ENCODE data around the gene SEMA5A. TPM values are rescaled to one million over a fixed set of nuclear protein-coding genes. Genes with fewer than 3 reads are reported as not detected.

SEMA5A gene
- total RNA-seq, 1 donor from 2014 or later, result 9.3 TPM

DNA sequence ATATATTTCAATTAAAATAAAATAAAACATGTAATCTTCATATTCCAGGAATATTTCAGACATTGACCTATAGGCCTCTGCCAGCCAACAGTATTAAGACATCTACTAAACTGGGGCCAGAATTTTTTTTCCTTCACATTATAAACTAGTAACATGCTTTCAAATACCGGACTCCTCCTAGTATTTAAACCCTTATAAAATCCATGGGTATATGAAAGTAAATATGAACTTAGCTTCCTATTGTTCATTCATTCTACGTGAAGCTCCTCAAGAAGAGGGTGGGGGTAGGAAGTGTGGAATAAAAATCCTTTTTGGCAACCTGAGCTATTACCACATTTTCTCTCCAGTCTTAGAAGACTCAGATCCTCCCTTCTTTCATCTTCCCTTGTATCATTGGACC is 16.4 kb downstream of the SEMA5A start:
- no peak for TF ChIP-seq POLR2A (IDR thresholded peaks at IDR 0.05)
- no peak for TF ChIP-seq POLR2AphosphoS5 (IDR thresholded peaks at IDR 0.05; ENCODE audit: insufficient read depth in 1 of 2, low read depth in 1 of 2)
- TF ChIP-seq, protein P1, sequence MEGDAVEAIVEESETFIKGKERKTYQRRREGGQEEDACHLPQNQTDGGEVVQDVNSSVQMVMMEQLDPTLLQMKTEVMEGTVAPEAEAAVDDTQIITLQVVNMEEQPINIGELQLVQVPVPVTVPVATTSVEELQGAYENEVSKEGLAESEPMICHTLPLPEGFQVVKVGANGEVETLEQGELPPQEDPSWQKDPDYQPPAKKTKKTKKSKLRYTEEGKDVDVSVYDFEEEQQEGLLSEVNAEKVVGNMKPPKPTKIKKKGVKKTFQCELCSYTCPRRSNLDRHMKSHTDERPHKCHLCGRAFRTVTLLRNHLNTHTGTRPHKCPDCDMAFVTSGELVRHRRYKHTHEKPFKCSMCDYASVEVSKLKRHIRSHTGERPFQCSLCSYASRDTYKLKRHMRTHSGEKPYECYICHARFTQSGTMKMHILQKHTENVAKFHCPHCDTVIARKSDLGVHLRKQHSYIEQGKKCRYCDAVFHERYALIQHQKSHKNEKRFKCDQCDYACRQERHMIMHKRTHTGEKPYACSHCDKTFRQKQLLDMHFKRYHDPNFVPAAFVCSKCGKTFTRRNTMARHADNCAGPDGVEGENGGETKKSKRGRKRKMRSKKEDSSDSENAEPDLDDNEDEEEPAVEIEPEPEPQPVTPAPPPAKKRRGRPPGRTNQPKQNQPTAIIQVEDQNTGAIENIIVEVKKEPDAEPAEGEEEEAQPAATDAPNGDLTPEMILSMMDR (IDR thresholded peaks at IDR 0.05), result no peak
- Histone ChIP-seq H3K27me3 (no peaks in the 10 kb centered on the region), H3K27ac (no peak overlapping the region), H3K9me3 (no peaks in the 10 kb centered on the region), H3K36me3 (no peaks in the 10 kb centered on the region), H3K4me1 (no peaks in the 10 kb centered on the region), H3K4me3 (no peak overlapping the region)
- no peak for DNase-seq (ENCODE audit: extremely low spot score in 2 of 2)
- intact Hi-C loops (cut with DNase I), result no loop called here

DNA sequence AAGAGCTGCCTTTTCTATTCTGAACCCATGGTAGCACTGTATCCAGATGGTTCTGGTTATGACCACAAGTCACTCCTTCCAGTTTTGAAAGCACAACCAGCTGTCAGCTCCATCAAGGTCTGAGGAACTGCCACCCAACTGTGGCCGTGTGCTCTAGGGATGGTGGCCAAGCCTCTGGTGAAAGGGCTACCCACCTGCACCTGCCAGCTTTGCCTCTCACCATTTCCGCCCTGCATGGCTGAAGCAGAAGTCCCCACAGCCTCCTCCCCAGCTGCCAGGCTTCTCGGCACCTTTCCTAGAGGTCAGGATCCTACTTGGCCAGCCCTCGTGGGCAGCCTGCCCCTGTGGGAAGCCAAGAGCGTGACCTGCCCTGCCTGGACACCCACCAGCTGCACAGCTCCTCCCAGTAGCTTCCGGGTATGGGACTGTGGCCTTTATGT is 16.8 kb downstream of the SEMA5A start:
- Histone ChIP-seq H3K4me3 (no peak overlapping the region), H3K36me3 (no peaks in the 10 kb centered on the region), H3K27ac (no peak overlapping the region), H3K4me1 (no peaks in the 10 kb centered on the region), H3K9me3 (no peaks in the 10 kb centered on the region), H3K27me3 (no peaks in the 10 kb centered on the region)
- DNase-seq (ENCODE audit: extremely low spot score in 2 of 2), result no peak
- TF ChIP-seq, protein P1 (IDR thresholded peaks at IDR 0.05), result no peak
- TF ChIP-seq POLR2AphosphoS5 (IDR thresholded peaks at IDR 0.05; ENCODE audit: insufficient read depth in 1 of 2, low read depth in 1 of 2) (no peak), POLR2A (IDR thresholded peaks at IDR 0.05) (no peak)
- intact Hi-C loops (cut with DNase I), result no loop called here

DNA sequence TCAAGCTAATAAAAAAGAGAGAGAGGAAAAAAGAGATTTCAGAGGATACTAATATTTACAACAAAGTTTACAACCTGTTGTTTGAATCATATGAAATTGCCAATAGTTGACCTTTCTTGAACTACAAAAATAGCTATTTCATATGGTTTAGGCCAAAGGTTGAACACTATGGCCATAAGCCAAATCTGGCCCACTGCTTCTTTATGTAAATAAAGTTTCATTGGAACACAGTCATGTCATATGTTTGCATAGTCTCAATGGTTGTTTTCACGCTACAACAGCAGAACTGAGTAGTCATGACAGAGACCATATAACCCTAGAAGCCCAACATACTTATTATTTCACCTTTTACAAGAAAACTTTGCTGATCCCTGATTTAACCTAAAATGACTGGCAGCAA is 20.9 kb downstream of the SEMA5A start:
- no peak for DNase-seq (ENCODE audit: extremely low spot score in 2 of 2)
- Histone ChIP-seq H3K27ac (no peak overlapping the region), H3K36me3 (no peaks in the 10 kb centered on the region), H3K9me3 (no peaks in the 10 kb centered on the region), H3K4me3 (no peak overlapping the region), H3K27me3 (no peaks in the 10 kb centered on the region), H3K4me1 (peaks cover 3% of the 10 kb centered on the region)
- intact Hi-C loops (cut with DNase I), result no loop called here
- TF ChIP-seq POLR2AphosphoS5 (IDR thresholded peaks at IDR 0.05; ENCODE audit: insufficient read depth in 1 of 2, low read depth in 1 of 2) (no peak), POLR2A (IDR thresholded peaks at IDR 0.05) (no peak)
- TF ChIP-seq, protein P1 (IDR thresholded peaks at IDR 0.05), result no peak

DNA sequence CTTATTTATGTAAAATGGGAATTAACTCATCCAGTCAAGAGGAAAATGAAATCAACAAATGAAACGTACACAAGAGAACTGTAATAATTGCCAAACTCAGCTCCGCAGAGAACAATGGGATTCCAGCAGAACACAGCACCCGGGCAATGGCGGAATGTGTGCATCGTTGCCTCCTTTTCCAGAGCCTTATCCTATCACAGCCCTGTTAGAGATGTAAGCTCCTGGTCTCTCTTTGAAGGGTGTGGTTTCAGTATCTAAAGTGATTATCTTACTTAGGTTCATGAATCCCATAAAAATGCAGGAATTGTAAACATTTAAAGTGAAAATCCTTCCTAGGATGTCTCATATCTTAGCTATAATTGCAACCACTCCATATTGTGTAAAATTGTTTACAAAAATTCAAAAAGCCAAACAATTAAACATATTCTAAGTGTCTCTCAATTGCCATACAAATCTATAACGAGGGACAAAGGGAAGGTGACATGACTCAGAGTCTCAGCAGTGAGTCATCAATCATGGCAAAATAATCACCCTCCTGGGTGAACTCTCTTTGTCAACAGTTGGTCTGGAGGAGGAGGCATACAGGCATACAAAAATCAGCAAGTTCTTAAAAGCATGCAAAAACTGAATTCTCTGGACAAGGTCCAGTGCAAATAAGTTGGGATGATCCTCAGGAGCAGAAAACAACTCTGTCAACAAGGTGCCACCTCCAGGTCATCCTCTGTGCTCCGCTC is 22.6 kb downstream of the SEMA5A start:
- intact Hi-C loops (cut with DNase I), result no loop called here

DNA sequence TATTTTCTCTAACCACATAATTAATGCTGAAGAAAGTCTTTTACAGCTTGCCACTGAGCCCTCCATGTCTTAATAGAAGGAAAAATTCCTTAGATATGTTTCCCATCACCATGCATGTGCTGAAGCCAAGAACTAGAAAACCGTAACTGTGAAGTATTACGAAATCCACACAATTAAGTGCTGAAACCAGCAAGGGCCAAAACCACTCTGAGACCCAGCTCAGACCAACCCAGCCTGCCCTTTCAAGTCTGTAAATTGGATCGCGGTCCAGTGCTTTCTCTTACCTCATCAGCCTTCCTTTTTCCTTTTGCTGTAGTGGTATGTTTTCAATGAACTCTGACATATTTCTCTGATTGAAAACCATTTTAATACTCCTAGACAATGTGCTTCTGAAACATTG is 26.3 kb downstream of the SEMA5A start:
- no peaks in the 10 kb centered on the region for H3K27me3 ChIP-seq
- H3K27ac ChIP-seq, result no peak overlapping the region
- H3K4me3 ChIP-seq, result no peak overlapping the region
- intact Hi-C loops (cut with DNase I), result no loop called here
- H3K9me3 ChIP-seq, result no peaks in the 10 kb centered on the region
- H3K36me3 ChIP-seq, result no peaks in the 10 kb centered on the region
- DNase-seq (ENCODE audit: extremely low spot score in 2 of 2), result no peak
- TF ChIP-seq, protein P1 (IDR thresholded peaks at IDR 0.05), result no peak
- TF ChIP-seq POLR2AphosphoS5 (IDR thresholded peaks at IDR 0.05; ENCODE audit: insufficient read depth in 1 of 2, low read depth in 1 of 2), result no peak
- no peak for TF ChIP-seq POLR2A (IDR thresholded peaks at IDR 0.05)
- peaks cover 9% of the 10 kb centered on the region for H3K4me1 ChIP-seq

More for the DNA sequence above, 22.6 kb downstream of the SEMA5A start:
- no peaks in the 10 kb centered on the region for H3K36me3 ChIP-seq
- peaks cover 9% of the 10 kb centered on the region for H3K4me1 ChIP-seq
- TF ChIP-seq POLR2A (IDR thresholded peaks at IDR 0.05) (no peak), POLR2AphosphoS5 (IDR thresholded peaks at IDR 0.05; ENCODE audit: insufficient read depth in 1 of 2, low read depth in 1 of 2) (no peak)
- TF ChIP-seq, protein P1 (IDR thresholded peaks at IDR 0.05), result no peak
- H3K27ac ChIP-seq, result no peak overlapping the region
- no peak overlapping the region for H3K4me3 ChIP-seq
- no peak for DNase-seq (ENCODE audit: extremely low spot score in 2 of 2)
- H3K9me3 ChIP-seq, result no peaks in the 10 kb centered on the region
- H3K27me3 ChIP-seq, result no peaks in the 10 kb centered on the region
